PFSK-1 (cell line): ENCODE data around the gene CCS.

ENCODE experiments used
- FOXP2 ChIP-seq: optimal IDR thresholded peaks from 2 replicates; pipeline ENCODE3; 2011; ENCODE audit warnings: borderline replicate concordance, control low read depth, inconsistent platforms; ENCODE audit not compliant: insufficient read depth; ENCODE audit errors: extremely low read length, extremely low read depth
- POLR2AphosphoS5 ChIP-seq: IDR thresholded peaks from 2 replicates; pipeline ENCODE4 v1.6.1; 2012; ENCODE audit warnings: low read depth, mild to moderate bottlenecking, control low read depth, low read length, moderate library complexity
- REST ChIP-seq, 2 experiments: IDR thresholded peaks; 2 replicates each; pipeline versions ENCODE4 v1.6.1 to v1.8.0; 2011 to 2012; ENCODE audit warnings: low read depth in 2 of 2, low read length in 2 of 2, control low read depth in 1 of 2, inconsistent platforms in 1 of 2, mild to moderate bottlenecking in 1 of 2, moderate library complexity in 1 of 2; ENCODE audit not compliant: insufficient read depth in 1 of 2
- SIN3A ChIP-seq: IDR thresholded peaks from 2 replicates; pipeline ENCODE4 v1.6.1; 2012; ENCODE audit warnings: mild to moderate bottlenecking, low read length, moderate library complexity, borderline replicate concordance; ENCODE audit not compliant: insufficient read depth
- TAF1 ChIP-seq: IDR thresholded peaks from 2 replicates; pipeline ENCODE4 v1.6.1; 2012; ENCODE audit warnings: low read length, control low read depth, borderline replicate concordance; ENCODE audit not compliant: insufficient read depth

Gene CCS

GRCh38 chr11:66586136-66586535 lies 6.8 kb upstream of the CCS start:
- no peak for TF ChIP-seq FOXP2
- TF ChIP-seq REST (IDR thresholded peaks at IDR 0.05; ENCODE audit: insufficient read depth in 1 of 2, low read depth in 2 of 2, low read length in 2 of 2), result no peak
- TF ChIP-seq POLR2AphosphoS5, result no peak
- TF ChIP-seq SIN3A, result no peak
- TF ChIP-seq TAF1, result no peak

- TF ChIP-seq FOXP2 (no peak), POLR2AphosphoS5 (no peak), SIN3A (no peak), REST (IDR thresholded peaks at IDR 0.05; ENCODE audit: insufficient read depth in 1 of 2, low read depth in 2 of 2, low read length in 2 of 2) (no peak), TAF1 (no peak)
Observed at GRCh38 chr11:66589996-66590675, 2.8 kb upstream of the CCS start.

GRCh38 chr11:66591175-66591574 lies 1.8 kb upstream of the CCS start:
- TF ChIP-seq TAF1 (no peak), SIN3A (no peak), POLR2AphosphoS5 (no peak), FOXP2 (no peak), REST (IDR thresholded peaks at IDR 0.05; ENCODE audit: insufficient read depth in 1 of 2, low read depth in 2 of 2, low read length in 2 of 2) (no peak)

GRCh38 chr11:66593303-66593635 lies 284 bp downstream of the CCS start:
- TF ChIP-seq SIN3A, result 0 out of 2 replicates have a peak, but pooled peaks have one; percentile 1
- no peak for TF ChIP-seq POLR2AphosphoS5

- TF ChIP-seq POLR2AphosphoS5, result no peak
- TF ChIP-seq TAF1, result no peak
- TF ChIP-seq REST (IDR thresholded peaks at IDR 0.05; ENCODE audit: insufficient read depth in 1 of 2, low read depth in 2 of 2, low read length in 2 of 2), result no peak
- TF ChIP-seq FOXP2, result no peak
- no peak for TF ChIP-seq SIN3A
Observed at GRCh38 chr11:66593650-66594049, 665 bp downstream of the CCS start.
